Ecto neural progenitor cell (in vitro differentiated cells): ENCODE measurements around the gene SLC1A2.

Source experiments
- DNase-seq: peaks from one replicate; pipeline ENCODE4 v3.0.0-alpha.2; 2018; ENCODE audit warnings: low spot score

Gene SLC1A2

DNA sequence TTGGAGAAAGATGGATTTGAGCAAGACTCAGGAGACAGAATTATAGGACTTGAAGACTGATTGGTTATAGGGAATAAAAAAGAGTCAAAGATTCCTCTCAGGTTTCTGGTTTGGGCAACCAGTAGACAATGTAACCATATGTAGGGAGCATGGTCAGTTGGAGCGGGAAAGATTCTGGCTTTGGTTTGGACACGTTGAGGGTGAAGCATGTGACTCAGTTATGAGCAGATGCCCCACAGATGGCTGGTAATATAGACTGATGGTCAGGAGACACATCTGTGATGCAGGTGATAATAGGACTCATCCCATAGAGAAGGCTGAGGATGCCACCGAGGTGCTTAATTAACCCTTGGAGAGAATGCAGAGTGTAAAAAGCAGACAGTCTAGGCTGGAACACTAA, 148.3 kb downstream of the SLC1A2 start:
- no peak for DNase-seq

DNA sequence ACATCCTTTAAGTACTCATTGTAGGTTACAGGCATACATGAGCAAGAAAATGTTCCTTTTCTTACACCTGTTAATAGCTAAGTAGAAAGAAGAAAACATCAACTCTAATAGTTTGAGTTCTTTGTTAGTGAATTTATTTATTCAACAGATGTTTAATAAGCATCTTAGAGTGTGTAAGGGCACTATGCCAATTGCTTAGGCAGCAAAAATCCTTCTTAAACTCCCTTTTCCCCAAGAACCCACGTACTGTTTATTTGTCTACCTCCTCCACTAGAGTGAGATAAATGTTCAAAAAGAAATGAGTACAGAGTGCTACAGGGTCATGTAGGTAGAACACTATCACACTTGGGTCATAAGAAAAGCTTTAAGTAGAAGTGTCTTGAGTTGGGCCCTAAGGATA, 149.0 kb downstream of the SLC1A2 start:
- no peak for DNase-seq

DNA sequence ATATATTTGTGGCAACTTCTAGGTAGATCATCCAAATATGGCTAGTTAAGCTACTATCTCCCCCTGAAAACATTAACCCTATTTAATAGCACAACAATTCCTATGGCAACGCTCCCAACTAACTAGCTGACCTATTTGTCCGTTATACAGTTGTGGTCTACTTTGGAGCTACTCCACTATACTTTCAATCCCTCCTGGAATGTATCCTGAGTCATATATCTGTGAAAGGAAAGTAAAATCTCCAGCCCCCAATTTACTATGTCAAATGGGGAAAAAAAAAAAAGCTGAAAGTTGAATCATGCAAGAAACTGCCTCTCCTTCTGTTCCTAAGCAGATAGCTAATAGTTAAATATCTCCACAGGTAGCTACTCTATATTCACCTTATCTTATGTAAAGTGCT, 151.9 kb downstream of the SLC1A2 start:
- DNase-seq, result no peak

DNA sequence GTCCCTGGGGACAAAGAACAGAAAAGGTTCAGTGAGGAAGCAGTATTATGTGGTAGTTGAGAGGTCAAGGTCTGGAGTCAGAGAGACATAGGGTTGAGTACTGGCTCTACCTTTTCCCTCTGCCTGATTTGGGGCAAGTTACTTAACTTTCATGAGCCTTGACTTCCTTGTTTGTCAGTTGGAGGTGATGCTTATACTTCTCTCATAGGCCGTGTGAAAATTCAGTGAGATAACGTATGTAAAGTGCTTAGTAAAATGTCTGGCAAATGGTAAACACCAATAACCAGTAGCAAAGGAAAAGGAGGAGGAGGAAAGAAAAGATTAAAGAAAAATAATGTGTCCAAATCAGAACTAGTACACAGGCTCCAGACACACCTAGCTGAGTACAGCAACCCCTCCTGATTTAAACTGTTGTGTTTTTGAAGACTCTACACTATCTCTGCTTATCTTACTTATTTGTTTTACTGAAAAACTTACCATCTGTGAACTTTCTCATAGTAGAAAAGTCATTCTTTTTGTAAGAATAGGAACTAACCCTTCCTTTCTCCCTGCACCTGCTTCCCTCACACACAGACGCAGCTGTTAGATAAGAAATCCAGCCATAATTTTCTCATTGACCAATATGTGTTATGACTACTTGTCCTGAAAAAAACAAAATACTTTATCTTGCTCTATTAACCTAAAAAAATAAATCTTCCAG, 153.5 kb downstream of the SLC1A2 start:
- DNase-seq, result no peak

DNA sequence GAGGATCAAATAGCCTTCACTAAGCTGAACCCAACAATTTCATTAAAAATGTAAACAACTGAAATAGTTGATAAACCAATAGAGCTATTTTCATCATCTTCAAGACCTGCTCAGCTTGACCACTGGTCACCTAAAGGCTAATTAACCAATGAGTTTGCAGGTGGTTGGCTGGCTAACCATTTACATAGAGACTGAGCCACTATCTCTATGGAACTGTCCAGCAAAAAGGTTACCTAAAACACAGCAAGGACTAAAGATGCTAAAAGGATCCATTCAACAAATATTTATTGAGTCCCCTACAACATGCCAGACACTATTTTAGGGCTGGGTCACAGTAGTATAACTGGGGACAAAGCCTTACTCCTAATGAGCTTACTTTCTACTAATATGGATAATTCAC, 156.6 kb downstream of the SLC1A2 start:
- DNase-seq, result no peak

DNA sequence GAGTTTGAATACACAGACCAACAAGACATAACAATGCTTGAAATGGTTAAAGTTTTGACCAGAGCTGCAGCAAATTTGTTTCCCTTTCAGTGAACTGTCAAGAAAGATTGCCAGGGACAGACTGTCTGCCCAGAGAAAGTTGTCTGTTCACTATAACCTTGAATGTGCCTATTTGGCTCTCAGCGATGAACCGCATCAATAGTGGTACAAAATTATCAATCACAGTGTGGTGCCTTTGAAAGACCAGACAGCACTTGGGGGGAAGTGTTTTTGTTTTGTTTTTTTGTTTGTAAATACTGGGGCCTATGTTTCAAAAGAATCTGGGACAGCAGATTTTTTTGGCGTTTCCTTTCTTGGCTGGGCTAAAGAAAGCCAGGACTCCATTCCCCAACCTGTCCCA, 157.3 kb downstream of the SLC1A2 start:
- no peak for DNase-seq

DNA sequence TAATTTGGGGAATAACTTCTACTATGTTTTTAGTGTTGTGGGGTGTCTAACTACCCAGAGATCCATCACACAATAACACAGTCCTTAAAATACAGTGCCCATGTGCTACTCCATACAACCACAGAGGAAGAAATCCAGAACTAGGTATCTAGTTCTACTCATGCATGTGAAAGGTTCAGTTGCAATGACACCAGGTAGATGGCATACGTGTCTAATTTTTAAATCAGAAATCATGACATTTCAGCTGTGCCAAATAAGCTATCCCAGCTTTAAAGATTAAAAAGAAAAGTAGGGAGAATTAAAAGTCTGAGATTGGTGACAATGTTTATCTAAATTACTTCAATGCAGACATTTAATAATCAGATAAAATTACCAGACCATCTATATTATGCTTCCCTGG, 158.2 kb downstream of the SLC1A2 start:
- DNase-seq, result no peak

DNA sequence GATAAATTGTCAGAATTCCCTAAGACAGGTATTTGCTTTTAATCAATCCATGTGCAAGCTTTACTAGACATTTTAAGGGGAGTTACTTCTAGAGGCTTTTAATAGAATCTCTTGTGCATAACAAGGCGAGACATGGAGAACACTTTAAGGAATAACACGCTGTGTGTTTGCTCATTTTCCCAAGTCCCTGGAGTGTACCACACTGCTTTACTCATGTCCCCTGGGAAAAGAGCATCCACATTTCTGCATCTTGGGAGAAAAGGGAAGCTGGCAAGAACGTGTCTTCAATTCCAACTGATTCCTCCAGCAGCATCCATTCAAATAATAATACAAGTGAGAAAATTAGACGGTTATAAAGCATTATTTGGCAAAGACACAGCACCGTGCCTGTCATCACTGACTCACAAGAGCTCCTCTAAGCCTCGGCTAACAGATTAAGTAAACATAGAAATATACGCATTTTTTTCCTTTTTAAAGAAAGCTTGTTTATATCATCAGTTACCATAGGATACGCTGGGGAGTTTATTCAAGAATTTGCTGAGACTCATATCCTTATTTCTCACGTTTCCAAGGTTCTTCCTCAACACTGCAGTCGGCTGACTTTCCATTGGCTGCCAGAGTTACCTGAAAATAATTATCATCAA, 158.9 kb downstream of the SLC1A2 start:
- no peak for DNase-seq

DNA sequence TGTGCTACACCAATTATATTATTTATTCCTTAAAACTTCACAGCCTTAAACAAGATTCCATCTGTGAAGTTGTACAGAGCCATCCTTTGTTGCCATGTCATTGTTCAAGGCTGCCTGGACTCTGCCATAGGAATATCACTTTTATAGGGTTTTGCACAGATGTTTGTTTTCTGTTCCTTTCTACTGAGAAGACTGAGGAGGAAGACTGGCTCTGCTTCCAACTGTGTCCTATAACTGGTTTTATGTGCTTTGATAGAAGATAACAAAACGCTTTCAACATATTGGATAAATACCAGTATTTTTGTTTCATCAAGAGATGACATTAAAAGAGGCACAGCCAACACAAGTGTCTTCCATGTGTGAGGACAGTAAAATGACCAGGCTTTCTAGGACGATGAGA, 159.8 kb downstream of the SLC1A2 start:
- DNase-seq, result no peak

DNA sequence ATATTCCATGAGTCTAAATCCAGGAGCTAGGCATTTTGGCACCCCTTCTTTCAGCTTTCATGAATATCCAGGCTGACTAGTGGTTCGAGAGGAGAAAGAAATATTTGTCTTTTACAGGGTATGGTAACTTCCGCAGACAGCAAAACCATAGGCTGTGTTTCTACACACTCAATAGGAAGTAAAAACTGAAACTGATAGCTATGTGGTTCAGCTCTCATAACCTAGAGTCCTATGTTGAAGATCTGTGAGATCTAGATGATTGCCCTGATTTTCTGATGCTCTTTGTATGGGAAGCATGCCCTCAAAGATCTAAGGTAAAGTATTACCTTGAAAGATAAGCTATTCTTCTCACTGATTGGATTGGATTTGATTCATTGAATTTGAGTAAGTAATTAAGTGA, 162.1 kb downstream of the SLC1A2 start:
- DNase-seq, result no peak

- DNase-seq, result no peak
Measured at GRCh38 chr11:35256296-35256695, 163.1 kb downstream of the SLC1A2 start.

- no peak for DNase-seq
Measured at GRCh38 chr11:35255514-35255913, 163.8 kb downstream of the SLC1A2 start.

DNA sequence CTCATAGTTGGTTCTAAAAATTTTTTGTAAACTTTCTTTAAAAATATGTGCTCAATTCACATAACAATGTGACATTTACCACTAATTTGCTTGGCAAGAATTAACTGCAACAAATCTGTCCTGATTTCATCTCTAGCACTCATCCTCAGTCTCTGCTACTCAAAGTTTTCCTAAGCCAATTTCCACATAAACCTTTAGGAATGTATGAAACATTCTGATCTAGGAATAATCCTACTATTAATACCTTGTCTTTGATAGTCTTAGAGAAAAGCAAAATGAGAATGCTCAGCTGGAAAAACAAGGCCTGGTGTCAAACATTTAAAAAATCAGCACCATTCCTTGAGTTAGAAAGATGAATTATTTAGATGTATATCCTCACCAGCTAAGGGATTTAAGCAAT, 166.1 kb downstream of the SLC1A2 start:
- DNase-seq, result no peak

- DNase-seq, result no peak
Measured at GRCh38 chr11:35250621-35251020, 168.7 kb downstream of the SLC1A2 start.

- DNase-seq, result no peak
Measured at GRCh38 chr11:35250192-35250591, 169.2 kb downstream of the SLC1A2 start.

DNA sequence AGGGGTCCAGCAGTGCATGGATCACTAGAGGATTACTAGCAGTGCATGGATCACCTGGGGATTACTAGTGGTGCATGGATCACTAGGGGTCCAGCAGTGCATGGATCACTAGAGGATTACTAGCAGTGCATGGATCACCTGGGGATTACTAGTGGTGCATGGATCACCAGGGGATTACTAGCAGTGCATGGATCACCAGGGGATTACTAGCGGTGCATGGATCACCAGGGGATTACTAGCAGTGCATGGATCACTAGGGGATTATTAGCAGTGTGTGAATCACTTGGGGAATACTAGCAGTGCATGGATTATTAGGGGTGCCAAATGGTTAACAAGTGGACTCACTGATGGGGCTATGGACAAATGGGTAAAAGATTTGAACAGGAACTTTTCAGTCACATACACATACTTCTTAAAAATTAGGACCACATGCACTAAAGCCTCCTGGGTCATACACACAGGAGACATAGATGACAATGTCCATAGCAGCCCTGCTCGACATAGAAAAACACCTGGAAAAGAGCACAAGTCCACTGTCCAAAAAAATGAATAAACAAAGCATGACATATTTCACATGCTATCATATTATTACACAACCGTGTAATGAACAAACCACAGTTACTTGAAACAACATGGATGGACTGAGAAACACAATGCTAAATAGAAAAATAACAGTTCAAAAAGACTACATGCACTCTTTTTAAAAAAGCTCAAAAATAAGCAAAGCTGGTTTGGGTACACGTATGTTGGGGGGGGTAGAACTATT, 170.6 kb downstream of the SLC1A2 start:
- DNase-seq, result no peak

GRCh38 chr11:35247863-35248262, 171.5 kb downstream of the SLC1A2 start:
- no peak for DNase-seq

- DNase-seq, result no peak
Measured at GRCh38 chr11:35247428-35247827, 171.9 kb downstream of the SLC1A2 start.

GRCh38 chr11:35246745-35247144, 172.6 kb downstream of the SLC1A2 start:
- no peak for DNase-seq

DNA sequence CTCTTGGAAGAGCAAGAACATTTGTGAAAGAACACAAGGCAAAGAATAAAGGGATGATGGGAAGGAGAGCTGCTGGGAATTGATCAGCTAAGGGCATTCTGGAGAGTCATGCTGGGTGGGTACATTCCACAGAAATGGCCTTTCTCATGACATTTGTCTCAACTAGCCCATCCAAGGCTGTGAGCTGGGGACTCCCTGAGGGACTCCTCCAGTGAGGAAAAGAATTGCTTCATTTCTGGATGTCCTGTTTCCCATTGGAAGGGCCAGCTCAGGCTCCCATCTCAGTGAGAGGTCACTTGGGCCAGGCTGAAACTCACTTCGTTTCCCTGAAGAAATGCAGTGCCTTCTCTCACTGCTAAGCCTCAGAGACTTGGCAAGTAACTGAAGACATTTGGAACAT, 173.6 kb downstream of the SLC1A2 start:
- no peak for DNase-seq

DNA sequence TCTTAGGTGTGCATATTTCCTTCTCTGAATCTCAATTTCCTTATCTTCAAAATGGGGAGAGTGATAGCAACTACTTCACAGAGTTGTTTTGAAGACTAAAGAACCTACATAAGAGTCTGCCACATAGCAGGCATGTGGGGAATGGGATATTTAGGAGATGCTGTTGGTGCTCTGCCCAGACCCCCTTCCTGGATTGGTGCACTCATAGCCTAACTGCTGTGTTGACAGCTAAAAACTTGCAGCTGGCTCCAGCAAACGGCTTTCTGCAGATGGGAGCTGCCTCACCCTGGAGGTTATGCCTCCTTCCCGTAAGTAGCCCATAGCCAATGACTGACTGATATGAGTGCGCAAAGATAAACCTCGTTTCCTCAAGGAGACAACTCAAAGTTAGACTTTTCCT, 174.3 kb downstream of the SLC1A2 start:
- no peak for DNase-seq

GRCh38 chr11:35243774-35244173, 175.6 kb downstream of the SLC1A2 start:
- no peak for DNase-seq
